Measurements from ENCODE around the gene ARG2. TPM values are rescaled to one million over a fixed set of nuclear protein-coding genes. Genes with fewer than 3 reads are reported as not detected.
"Not testable (repeated sequence)": the region's sequence is repeated elsewhere in the genome, so short reads cannot be mapped to it uniquely, and the experiment has no call there.

Gene ARG2
- total and polyA plus RNA-seq, 4 experiments from 2014 or later, result 0.55 to 1.4 (median 1.3) TPM; not detected in 1

DNA sequence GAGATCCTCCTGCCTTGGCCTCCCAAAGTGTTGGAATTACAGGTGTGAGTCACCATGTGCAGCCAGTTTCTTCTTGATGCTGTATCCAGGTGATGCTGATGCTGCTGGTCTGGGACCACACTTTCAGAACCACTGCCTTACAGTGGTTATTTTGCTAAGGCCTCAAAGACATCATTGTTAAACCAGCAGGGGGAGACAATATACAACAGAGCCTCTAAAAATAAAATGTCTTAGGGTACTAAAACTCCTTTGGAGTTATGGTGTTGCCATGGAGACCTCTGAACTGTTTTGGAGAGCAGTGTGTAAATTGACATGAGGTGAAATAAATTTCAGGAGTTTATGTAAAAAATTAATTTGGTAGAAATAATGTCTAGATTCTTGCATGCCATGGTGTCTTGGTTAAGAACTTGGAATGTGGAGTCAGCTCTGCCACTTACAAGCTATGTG, 1.1 kb upstream of the ARG2 start:
- Mint-ChIP-seq H3K4me3 (peak overlapping the region in 7 of 8 donors; percentile 63 to 92 (median 79)), H3K4me1 (peaks cover 7 to 25% (median 21%) of the 10 kb centered on the region in 4 donors), H3K27me3 (peaks cover under 1 to 10% of the 10 kb centered on the region in 2 donors), H3K9me3 (peaks cover 0 to 2% (median 0%) of the 10 kb centered on the region in 8 donors), H3K27ac (peak overlapping the region; percentile 88 to 98 (median 97)), H3K36me3 (peaks cover 0 to 5% of the 10 kb centered on the region in 2 donors)
- ChIA-PET POLR2A (ENCODE audit: partially characterized antibody) (interaction anchor here (0.6 to 1.4 kb wide), 7 partner anchors 18 to 191 kb away, joined by 3 to 12 read pairs (median 4); partner anchors contain the start of genes PIGH and RDH11), CTCF (ENCODE audit: partially characterized antibody) (interaction anchor here (0.6 to 2.6 kb wide), 38 partner anchors 8 to 326 kb away, joined by 3 to 85 read pairs (median 5); partner anchors contain the start of genes ATP6V1D, EIF2S1, PIGH and RDH11)
- Histone ChIP-seq H3K9me3 (ENCODE audit: control insufficient read depth in 1 of 2, low read length in 2 of 2) (no peaks in the 10 kb centered on the region), H3K4me3 (ENCODE audit: low read length in 2 of 2) (no peak overlapping the region), H3K36me3 (ENCODE audit: insufficient read depth, low read length) (no peaks in the 10 kb centered on the region), H3K4me1 (ENCODE audit: insufficient read depth, low read length) (peaks cover 15% of the 10 kb centered on the region), H3K27ac (ENCODE audit: low read depth, low read length) (peak overlapping the region; percentile 75), H3K27me3 (ENCODE audit: insufficient read depth, low read length) (peaks cover 4% of the 10 kb centered on the region)
- intact Hi-C loops (cut with micrococcal nuclease), result loop anchor here (1.0 to 10.0 kb wide), 8 partner anchors 18 to 1196 kb away; partner anchors contain the start of genes PIGH, RAD51B, RDH11 and VTI1B
- peak; percentile 64 to 78 (median 71) for DNase-seq

DNA sequence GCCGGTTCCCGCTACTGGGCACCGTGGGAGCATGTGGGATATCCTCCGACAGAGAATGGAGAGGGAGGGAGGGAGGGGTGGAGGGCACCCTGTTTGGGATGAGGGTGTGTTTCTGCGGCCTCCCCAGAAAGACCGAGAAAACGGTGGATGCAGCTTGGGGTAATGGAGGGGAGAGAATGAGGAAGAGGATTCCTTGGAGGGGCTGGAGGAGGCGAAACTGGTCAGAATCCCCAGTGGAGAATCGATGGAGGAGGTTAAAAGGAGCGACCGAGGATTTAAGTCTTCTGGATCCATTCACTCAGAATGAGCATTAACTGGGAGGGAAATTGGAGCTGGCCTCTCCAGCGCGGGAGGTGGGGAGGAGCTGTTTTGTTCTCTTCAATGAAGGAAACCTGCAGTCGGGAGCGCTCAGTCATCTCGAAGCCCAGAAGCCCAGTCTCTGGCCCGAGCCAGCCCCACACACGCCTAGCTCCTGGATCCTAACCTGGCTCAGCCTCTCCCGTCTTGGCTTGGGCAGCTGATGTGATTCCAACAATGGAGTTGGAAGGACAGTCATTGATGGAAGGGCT, 581 bp downstream of the ARG2 start:
- POLR2A ChIA-PET (ENCODE audit: partially characterized antibody), result interaction anchor here (1.0 to 1.3 kb wide), 3 partner anchors 20 to 84 kb away, joined by 4 to 10 read pairs (median 5); partner anchors contain the start of genes PIGH and VTI1B

DNA sequence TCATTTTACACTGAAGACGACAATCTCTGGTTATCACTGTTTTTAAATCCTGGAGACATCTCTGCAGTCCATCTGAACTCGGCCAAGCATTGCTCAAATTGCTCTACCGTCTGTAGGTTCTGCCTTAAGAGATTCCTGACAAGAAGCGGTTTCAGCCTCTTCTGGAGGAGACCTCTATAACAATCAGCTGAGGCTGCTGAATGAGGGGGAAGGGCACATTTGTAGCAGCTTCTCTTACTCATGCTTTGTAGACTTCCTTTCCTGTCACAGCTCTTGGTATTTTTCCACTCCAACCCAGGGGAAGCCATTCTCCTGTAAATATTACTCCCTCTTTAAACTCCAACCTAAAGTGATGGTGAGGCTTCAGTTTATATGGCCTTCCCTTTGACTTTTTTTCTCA, 3.0 kb downstream of the ARG2 start:
- H3K4me3 ChIP-seq (ENCODE audit: low read length in 2 of 2), result no peak overlapping the region
- Mint-ChIP-seq H3K9me3 (no peaks in the 10 kb centered on the region), H3K4me1 (peaks cover 7 to 25% (median 21%) of the 10 kb centered on the region in 4 donors), H3K27me3 (peaks cover 2 to 7% of the 10 kb centered on the region in 2 donors), H3K27ac (no peak overlapping the region), H3K4me3 (no peak overlapping the region), H3K36me3 (peaks cover 0 to 5% of the 10 kb centered on the region in 2 donors)
- intact Hi-C loops (cut with micrococcal nuclease), result no loop called here
- POLR2A ChIA-PET (ENCODE audit: partially characterized antibody), result no interaction called here
- no peak for DNase-seq
- H3K27ac ChIP-seq (ENCODE audit: low read depth, low read length), result no peak overlapping the region
- CTCF ChIA-PET (ENCODE audit: partially characterized antibody), result interaction anchor here (1.5 kb wide), 1 partner anchor 23 kb away, joined by 5 read pairs; the partner anchor contains the start of gene PIGH
- peaks cover 15% of the 10 kb centered on the region for H3K4me1 ChIP-seq (ENCODE audit: insufficient read depth, low read length)
- no peaks in the 10 kb centered on the region for H3K9me3 ChIP-seq (ENCODE audit: control insufficient read depth in 1 of 2, low read length in 2 of 2)
- H3K36me3 ChIP-seq (ENCODE audit: insufficient read depth, low read length), result no peaks in the 10 kb centered on the region
- peaks cover 4% of the 10 kb centered on the region for H3K27me3 ChIP-seq (ENCODE audit: insufficient read depth, low read length)

More for the DNA sequence above, 581 bp downstream of the ARG2 start:
- peak overlapping the region in 1 of 2 donors; percentile 52 for H3K4me3 ChIP-seq (ENCODE audit: low read length in 2 of 2)
- peak overlapping the region; percentile 75 for H3K27ac ChIP-seq (ENCODE audit: low read depth, low read length)
- Mint-ChIP-seq H3K27ac (peak overlapping the region; percentile 41 to 98 (median 92)), H3K4me3 (peak overlapping the region; percentile 87 to 92 (median 89)), H3K9me3 (no peaks in the 10 kb centered on the region), H3K27me3 (peaks cover 2 to 7% of the 10 kb centered on the region in 2 donors), H3K4me1 (peaks cover 7 to 25% (median 21%) of the 10 kb centered on the region in 4 donors), H3K36me3 (peaks cover 0 to 5% of the 10 kb centered on the region in 2 donors)
- CTCF ChIA-PET (ENCODE audit: partially characterized antibody), result interaction anchor here (0.6 to 2.2 kb wide), 9 partner anchors 9 to 84 kb away, joined by 3 to 16 read pairs (median 4); partner anchors contain the start of gene PIGH
- H3K4me1 ChIP-seq (ENCODE audit: insufficient read depth, low read length), result peaks cover 15% of the 10 kb centered on the region
- H3K36me3 ChIP-seq (ENCODE audit: insufficient read depth, low read length), result no peaks in the 10 kb centered on the region
- H3K27me3 ChIP-seq (ENCODE audit: insufficient read depth, low read length), result peaks cover 4% of the 10 kb centered on the region
- H3K9me3 ChIP-seq (ENCODE audit: control insufficient read depth in 1 of 2, low read length in 2 of 2), result no peaks in the 10 kb centered on the region
- intact Hi-C loops (cut with micrococcal nuclease), result no loop called here
- DNase-seq, result peak in 1 of 5 donors; percentile 4

DNA sequence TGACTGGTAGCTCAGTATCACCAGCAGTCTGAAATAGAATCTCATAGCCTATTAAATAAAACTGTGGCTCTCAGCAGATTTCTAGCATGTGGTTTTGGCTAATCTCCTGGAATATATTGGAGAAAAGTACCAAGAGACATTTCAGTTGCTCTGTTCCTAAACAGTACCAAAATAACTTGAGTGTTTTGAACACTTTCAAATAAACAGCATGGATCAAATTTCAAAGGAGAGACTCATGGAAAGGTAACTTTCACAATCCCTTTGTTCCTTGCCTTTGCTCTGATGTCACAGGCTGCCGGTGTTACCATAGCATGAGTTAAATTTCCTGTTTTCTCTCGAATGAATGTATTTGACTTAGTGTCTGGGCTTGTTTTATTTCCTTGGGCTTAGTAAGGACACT, 3.4 kb downstream of the ARG2 start:
- Mint-ChIP-seq H3K27me3 (peaks cover 2 to 7% of the 10 kb centered on the region in 2 donors), H3K4me1 (peaks cover 7 to 25% (median 21%) of the 10 kb centered on the region in 4 donors), H3K36me3 (peaks cover 0 to 5% of the 10 kb centered on the region in 2 donors), H3K4me3 (no peak overlapping the region), H3K9me3 (no peaks in the 10 kb centered on the region), H3K27ac (no peak overlapping the region)
- intact Hi-C loops (cut with micrococcal nuclease), result no loop called here
- peaks cover 4% of the 10 kb centered on the region for H3K27me3 ChIP-seq (ENCODE audit: insufficient read depth, low read length)
- no peak overlapping the region for H3K4me3 ChIP-seq (ENCODE audit: low read length in 2 of 2)
- no peaks in the 10 kb centered on the region for H3K36me3 ChIP-seq (ENCODE audit: insufficient read depth, low read length)
- peaks cover 15% of the 10 kb centered on the region for H3K4me1 ChIP-seq (ENCODE audit: insufficient read depth, low read length)
- no peak for DNase-seq
- H3K27ac ChIP-seq (ENCODE audit: low read depth, low read length), result no peak overlapping the region
- H3K9me3 ChIP-seq (ENCODE audit: control insufficient read depth in 1 of 2, low read length in 2 of 2), result no peaks in the 10 kb centered on the region
- ChIA-PET POLR2A (ENCODE audit: partially characterized antibody) (no interaction called here), CTCF (ENCODE audit: partially characterized antibody) (interaction anchor here (1.5 kb wide), 1 partner anchor 23 kb away, joined by 5 read pairs; the partner anchor contains the start of gene PIGH)

DNA sequence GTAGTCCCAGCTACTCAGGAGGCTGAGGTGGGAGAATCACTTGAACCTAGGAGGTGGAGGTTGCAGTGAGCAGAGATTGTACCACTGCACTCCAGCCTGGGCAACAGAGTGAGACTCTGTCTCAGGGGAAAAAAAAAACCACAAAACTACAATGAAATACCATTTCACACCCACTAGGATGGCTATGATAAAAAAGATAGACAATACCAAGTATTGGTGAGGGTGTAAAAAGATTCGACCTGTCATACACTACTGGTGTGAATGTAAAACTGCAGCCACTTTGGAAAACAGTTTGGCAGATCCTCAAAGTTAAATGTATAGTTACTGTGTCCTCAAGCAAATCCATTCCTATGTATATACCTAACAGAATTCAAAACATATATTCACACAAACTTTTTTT, 6.4 kb downstream of the ARG2 start:
- H3K36me3 Mint-ChIP-seq; H3K27me3 ChIP-seq (ENCODE audit: insufficient read depth, low read length); H3K4me3 ChIP-seq (ENCODE audit: low read length in 2 of 2); CTCF ChIA-PET (ENCODE audit: partially characterized antibody); H3K27ac ChIP-seq (ENCODE audit: low read depth, low read length); H3K9me3 Mint-ChIP-seq; intact Hi-C loops (cut with micrococcal nuclease); H3K4me3 Mint-ChIP-seq; H3K9me3 ChIP-seq (ENCODE audit: control insufficient read depth in 1 of 2, low read length in 2 of 2); H3K36me3 ChIP-seq (ENCODE audit: insufficient read depth, low read length); H3K4me1 Mint-ChIP-seq; H3K27me3 Mint-ChIP-seq; H3K27ac Mint-ChIP-seq; POLR2A ChIA-PET (ENCODE audit: partially characterized antibody); DNase-seq; H3K4me1 ChIP-seq (ENCODE audit: insufficient read depth, low read length): not testable (repeated sequence)

DNA sequence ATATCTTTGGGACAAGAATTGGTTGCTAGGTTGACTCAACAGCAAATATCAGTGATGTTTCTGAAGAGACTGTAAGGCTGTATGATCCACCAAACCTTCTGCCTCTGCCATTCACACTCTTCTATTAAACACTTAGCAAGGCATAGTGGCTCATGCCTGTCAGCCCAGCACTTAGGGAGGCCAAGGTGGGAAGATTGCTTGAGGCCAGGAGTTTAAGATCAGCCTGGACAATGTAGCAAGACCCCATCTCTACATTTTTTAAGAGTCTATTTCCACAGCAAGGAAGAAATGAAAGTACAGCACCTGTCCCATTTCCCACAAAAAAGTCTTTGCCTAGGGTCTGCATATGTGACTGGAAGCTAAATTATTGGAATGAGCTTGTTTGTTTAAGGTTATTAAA, 7.8 kb downstream of the ARG2 start:
- Histone ChIP-seq H3K27ac (ENCODE audit: low read depth, low read length) (no peak overlapping the region), H3K27me3 (ENCODE audit: insufficient read depth, low read length) (no peaks in the 10 kb centered on the region), H3K4me1 (ENCODE audit: insufficient read depth, low read length) (no peaks in the 10 kb centered on the region), H3K9me3 (ENCODE audit: control insufficient read depth in 1 of 2, low read length in 2 of 2) (no peaks in the 10 kb centered on the region), H3K36me3 (ENCODE audit: insufficient read depth, low read length) (no peaks in the 10 kb centered on the region), H3K4me3 (ENCODE audit: low read length in 2 of 2) (no peak overlapping the region)
- intact Hi-C loops (cut with micrococcal nuclease), result no loop called here
- Mint-ChIP-seq H3K27me3 (peaks cover under 1 to 2% of the 10 kb centered on the region in 2 donors), H3K4me3 (no peak overlapping the region), H3K36me3 (no peaks in the 10 kb centered on the region), H3K4me1 (peaks cover 0 to 1% (median 0%) of the 10 kb centered on the region in 4 donors), H3K27ac (no peak overlapping the region), H3K9me3 (peaks cover 0 to 2% (median 0%) of the 10 kb centered on the region in 8 donors)
- ChIA-PET CTCF (ENCODE audit: partially characterized antibody) (interaction anchor here (1.8 kb wide), 1 partner anchor 8 kb away, joined by 6 read pairs; the partner anchor contains the start of gene ARG2), POLR2A (ENCODE audit: partially characterized antibody) (no interaction called here)
- no peak for DNase-seq

DNA sequence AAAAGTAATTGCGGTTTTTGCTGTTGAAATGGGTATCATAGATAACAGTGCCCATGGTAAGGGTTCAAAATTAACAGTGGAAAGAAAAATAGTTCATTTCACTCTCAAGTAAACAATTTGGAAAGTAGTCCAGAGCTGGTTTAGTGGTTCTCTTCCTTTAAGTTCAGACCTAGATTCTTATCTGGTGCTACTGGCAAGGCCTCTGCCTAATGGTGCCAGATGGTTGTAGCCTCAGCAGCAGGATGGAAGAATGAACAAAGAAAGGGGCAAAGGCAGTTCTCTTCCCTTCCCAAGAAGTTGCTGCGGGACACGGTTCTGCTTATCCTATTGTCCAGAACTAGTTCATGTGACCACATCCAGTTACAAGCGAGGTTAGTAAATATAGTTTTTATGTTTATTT, 10.5 kb downstream of the ARG2 start:
- H3K4me3 ChIP-seq (ENCODE audit: low read length in 2 of 2), result no peak overlapping the region
- CTCF ChIA-PET (ENCODE audit: partially characterized antibody), result interaction anchor here (1.0 kb wide), 1 partner anchor 30 kb away, joined by 3 read pairs; the partner anchor contains the start of gene PIGH
- Mint-ChIP-seq H3K4me3 (no peak overlapping the region), H3K36me3 (no peaks in the 10 kb centered on the region), H3K9me3 (peaks cover 0 to 2% (median 0%) of the 10 kb centered on the region in 8 donors), H3K4me1 (peaks cover 0 to 1% (median 0%) of the 10 kb centered on the region in 4 donors), H3K27ac (no peak overlapping the region), H3K27me3 (peaks cover 0 to 1% of the 10 kb centered on the region in 2 donors)
- no peaks in the 10 kb centered on the region for H3K36me3 ChIP-seq (ENCODE audit: insufficient read depth, low read length)
- DNase-seq, result no peak
- no peaks in the 10 kb centered on the region for H3K9me3 ChIP-seq (ENCODE audit: control insufficient read depth in 1 of 2, low read length in 2 of 2)
- intact Hi-C loops (cut with micrococcal nuclease), result no loop called here
- H3K27me3 ChIP-seq (ENCODE audit: insufficient read depth, low read length), result no peaks in the 10 kb centered on the region
- no peak overlapping the region for H3K27ac ChIP-seq (ENCODE audit: low read depth, low read length)
- POLR2A ChIA-PET (ENCODE audit: partially characterized antibody), result no interaction called here
- H3K4me1 ChIP-seq (ENCODE audit: insufficient read depth, low read length), result no peaks in the 10 kb centered on the region

Measured in CD4-positive, alpha-beta memory T cell (primary cell).